Smooth muscle cell (in vitro differentiated cells): ENCODE data around the gene PALLD. TPM values are rescaled to one million over a fixed set of nuclear protein-coding genes. Genes with fewer than 3 reads are reported as not detected.

Source experiments
- DNase-seq: peaks from one replicate; lab custom pipeline; 2025; ENCODE audit not compliant: unreplicated experiment; lab: John Stamatoyannopoulos, UW
- H2AFZ ChIP-seq: fragments of 200-600 bp; sonication (generic); 2 replicates; pipeline ENCODE4 v1.6.0; 2016; ENCODE audit warnings: antibody characterized with exemption, low read depth, mild to moderate bottlenecking
- H3F3A ChIP-seq: fragments of 200-600 bp; sonication (generic); 2 replicates; pipeline ENCODE4 v1.6.0; 2017; ENCODE audit warnings: antibody characterized with exemption, low read depth
- H3K27ac ChIP-seq: fragments of 200-600 bp; sonication (generic); 2 replicates; pipeline ENCODE4 v1.5.1; 2016; ENCODE audit warnings: low read depth, mild to moderate bottlenecking
- H3K27me3 ChIP-seq: fragments of 200-600 bp; sonication (generic); 2 replicates; pipeline ENCODE4 v1.6.1; 2016; ENCODE audit warnings: low read depth, mild to moderate bottlenecking
- H3K36me3 ChIP-seq: fragments of 200-600 bp; sonication (generic); 2 replicates; pipeline ENCODE4 v1.5.1; 2016; ENCODE audit warnings: low read depth
- H3K4me1 ChIP-seq: fragments of 200-600 bp; sonication (generic); 2 replicates; pipeline ENCODE4 v1.5.1; 2016; ENCODE audit warnings: low read depth
- H3K4me2 ChIP-seq: fragments of 200-600 bp; sonication (generic); 2 replicates; pipeline ENCODE4 v1.6.0; 2016; ENCODE audit warnings: mild to moderate bottlenecking
- H3K4me3 ChIP-seq: fragments of 200-600 bp; sonication (generic); 2 replicates; pipeline ENCODE4 v1.5.1; 2016; ENCODE audit warnings: mild to moderate bottlenecking
- H3K79me2 ChIP-seq: fragments of 200-600 bp; sonication (generic); 2 replicates; pipeline ENCODE4 v1.6.0; 2016; ENCODE audit warnings: low read depth, mild to moderate bottlenecking
- H3K9ac ChIP-seq: fragments of 200-600 bp; sonication (generic); 2 replicates; pipeline ENCODE4 v1.6.0; 2016; ENCODE audit warnings: low read depth
- H3K9me3 ChIP-seq: fragments of 200-600 bp; sonication (generic); replicated peaks from 2 replicates; pipeline ENCODE4 v1.5.1; 2016; ENCODE audit warnings: low read depth
- H4K20me1 ChIP-seq: fragments of 200-600 bp; sonication (generic); 2 replicates; pipeline ENCODE4 v1.6.0; 2016; ENCODE audit warnings: low read depth
- CTCF ChIP-seq: fragments of 200-600 bp; sonication (generic); IDR thresholded peaks from 2 replicates; pipeline ENCODE4 v1.5.1; 2017; ENCODE audit warnings: borderline replicate concordance, mild to moderate bottlenecking, antibody characterized with exemption; ENCODE audit not compliant: insufficient read depth, poor library complexity, severe bottlenecking
- WGBS: methylation state at CpG from one replicate; pipeline ENCODE4 v1.1.7; 2016; ENCODE audit warnings: low lambda C conversion rate; 5-methylcytosine and 5-hydroxymethylcytosine counted together
- polyA plus RNA-seq: library from polyadenylated mRNA; unstranded; fragments of >200 nt; fragmentation: Nextera tagmentation; extraction: Ambion mirVana; gene quantifications from 2 replicates; pipeline ENCODE4 v1.2.1, GENCODE V29; 2016
- total RNA-seq: library from RNA; depleted of rRNA; stranded (reverse); fragments of >200 nt; gene quantifications from 2 replicates; pipeline ENCODE4 v1.2.3, GENCODE V29; 2014

Gene PALLD
- total and polyA plus RNA-seq, 2 experiments from 2014 or later = 354 to 415 TPM

DNA sequence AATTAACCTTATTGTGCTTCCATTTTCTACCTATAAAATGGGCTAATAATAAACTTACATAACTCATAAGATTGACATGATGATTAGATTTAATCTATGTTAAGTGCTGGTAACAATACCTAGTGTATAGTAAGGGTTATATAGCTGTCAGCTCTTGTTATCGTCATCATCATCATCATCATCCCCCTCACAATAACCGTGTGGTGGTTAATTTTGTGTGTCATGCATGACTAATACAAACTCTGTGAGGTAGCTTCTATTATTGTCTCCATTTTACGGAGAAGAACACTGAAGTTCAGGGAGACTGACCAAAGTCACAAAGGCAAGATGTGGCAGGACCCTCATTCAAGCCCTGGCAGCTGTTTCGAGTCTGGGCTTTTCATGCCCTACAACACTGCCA, 211.3 kb downstream of the PALLD start:
- DNase-seq = no peak
- Histone ChIP-seq H3K9ac (no peak overlapping the region), H3K27ac (peak overlapping the region; percentile 55), H3K4me2 (no peak overlapping the region), H3F3A (peaks cover 3% of the 10 kb centered on the region), H3K79me2 (peaks cover 45% of the 10 kb centered on the region), H3K4me3 (no peak overlapping the region), H3K9me3 (no peaks in the 10 kb centered on the region), H4K20me1 (no peaks in the 10 kb centered on the region), H3K36me3 (peaks cover 12% of the 10 kb centered on the region), H2AFZ (no peak overlapping the region), H3K4me1 (no peaks in the 10 kb centered on the region), H3K27me3 (no peaks in the 10 kb centered on the region)
- 59% methylated on average over 4 of the region's 4 CpGs for WGBS
- no peak for TF ChIP-seq CTCF

DNA sequence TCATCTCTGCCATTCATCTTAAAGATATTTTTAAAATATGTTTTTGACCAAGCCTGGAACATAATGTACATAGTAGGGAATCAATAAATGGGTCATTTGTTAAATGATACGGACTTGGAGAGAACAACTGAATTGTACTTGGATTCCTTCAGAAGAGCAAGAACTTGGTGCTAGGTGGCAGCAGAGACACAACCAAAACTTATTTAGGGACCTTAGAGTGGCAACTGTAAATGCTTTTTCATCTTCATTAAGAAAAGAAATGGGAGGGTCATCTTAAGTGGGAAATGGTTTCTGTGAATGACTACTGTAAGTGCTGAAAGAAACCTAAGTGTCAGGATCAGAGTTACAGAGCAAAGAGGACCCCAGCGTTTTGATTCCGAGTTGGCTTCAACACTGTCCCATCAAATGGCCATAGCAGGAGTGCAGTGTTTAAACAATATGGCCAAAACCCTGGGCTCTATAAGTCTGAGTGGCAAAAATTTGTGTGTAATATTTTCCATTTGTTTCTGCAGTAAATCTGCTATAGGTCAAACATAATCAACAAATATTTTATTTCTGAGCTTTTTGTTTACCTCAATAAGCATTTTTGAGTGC, 213.6 kb downstream of the PALLD start:
- 67% methylated on average over 3 of the region's 3 CpGs for WGBS
- DNase-seq = no peak

DNA sequence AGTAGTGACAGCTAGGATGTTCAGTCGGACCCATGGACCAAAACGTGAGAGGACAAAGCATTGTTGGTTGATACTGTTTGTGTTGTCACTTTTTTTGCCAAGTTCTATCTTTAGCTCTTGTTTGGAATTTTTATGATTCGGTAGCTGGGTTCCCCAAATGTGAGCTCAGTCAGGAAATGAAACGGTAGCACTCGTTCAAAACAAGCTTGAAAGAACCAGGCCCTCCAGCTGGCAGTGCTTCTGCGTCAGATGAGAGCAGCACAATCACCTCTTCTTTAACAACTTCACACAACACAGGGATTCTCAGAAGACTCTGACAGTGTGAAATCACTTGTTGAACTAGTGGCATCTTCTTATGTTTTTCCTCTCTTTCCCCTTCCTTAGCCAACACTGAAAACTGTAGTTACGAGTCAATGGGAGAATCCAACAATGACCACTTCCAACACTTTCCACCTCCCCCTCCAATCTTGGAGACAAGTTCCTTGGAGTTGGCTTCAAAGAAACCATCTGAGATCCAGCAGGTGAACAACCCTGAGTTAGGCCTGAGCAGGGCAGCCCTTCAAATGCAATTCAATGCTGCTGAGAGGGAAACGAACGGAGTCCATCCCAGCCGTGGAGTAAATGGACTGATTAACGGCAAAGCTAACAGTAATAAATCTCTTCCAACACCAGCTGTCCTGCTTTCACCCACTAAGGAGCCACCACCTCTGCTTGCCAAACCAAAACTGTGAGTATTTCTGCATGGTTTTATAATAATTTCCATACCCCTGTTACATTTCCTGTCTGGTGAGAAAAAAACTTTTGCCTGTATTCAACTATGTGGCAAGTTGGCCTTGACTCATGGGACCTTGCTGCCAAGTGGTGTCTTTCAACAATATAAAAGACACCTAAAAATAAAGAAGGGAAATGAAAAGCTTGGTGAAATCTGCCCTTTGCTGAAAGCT, 214.6 kb downstream of the PALLD start:
- H3K27me3 ChIP-seq = no peaks in the 10 kb centered on the region
- no peak overlapping the region for H2AFZ ChIP-seq
- peaks cover 1% of the 10 kb centered on the region for H3F3A ChIP-seq
- H3K79me2 ChIP-seq = peaks cover 46% of the 10 kb centered on the region
- H3K9me3 ChIP-seq = no peaks in the 10 kb centered on the region
- no peaks in the 10 kb centered on the region for H4K20me1 ChIP-seq
- no peak overlapping the region for H3K4me2 ChIP-seq
- H3K4me3 ChIP-seq = no peak overlapping the region
- H3K9ac ChIP-seq = no peak overlapping the region
- no peak for DNase-seq
- TF ChIP-seq CTCF = no peak
- peaks cover 12% of the 10 kb centered on the region for H3K36me3 ChIP-seq
- H3K27ac ChIP-seq = peak overlapping the region; percentile 36
- 71% methylated on average over 11 of the region's 11 CpGs for WGBS
- H3K4me1 ChIP-seq = no peaks in the 10 kb centered on the region

More for the DNA sequence above, 213.6 kb downstream of the PALLD start:
- peaks cover 3% of the 10 kb centered on the region for H3F3A ChIP-seq
- no peak overlapping the region for H3K4me3 ChIP-seq
- H3K9me3 ChIP-seq = no peaks in the 10 kb centered on the region
- no peak overlapping the region for H3K9ac ChIP-seq
- H3K4me1 ChIP-seq = no peaks in the 10 kb centered on the region
- peaks cover 56% of the 10 kb centered on the region for H3K79me2 ChIP-seq
- H3K27me3 ChIP-seq = no peaks in the 10 kb centered on the region
- peak; percentile 54 for TF ChIP-seq CTCF
- no peak overlapping the region for H3K4me2 ChIP-seq
- H4K20me1 ChIP-seq = no peaks in the 10 kb centered on the region
- H3K36me3 ChIP-seq = peaks cover 12% of the 10 kb centered on the region
- no peak overlapping the region for H2AFZ ChIP-seq
- peak overlapping the region; percentile 61 for H3K27ac ChIP-seq
